GM12878 (cell line): ENCODE data around the gene SOCS1. TPM values are rescaled to one million over a fixed set of nuclear protein-coding genes. Genes with fewer than 3 reads are reported as not detected.

Experiments used
- ATAC-seq: fragments of 200-7000 bp; cut with Tn5 transposase; 3 replicates; pipeline ENCODE4 v1.9.1; 2020; ENCODE audit warnings: mild to moderate bottlenecking, moderate library complexity
- BruUV-seq: library from RNA; stranded (reverse); fragments of 400-500 nt; replicated peaks from 2 replicates; lab custom pipeline; 2021; lab: Mats Ljungman, UMichigan
- CTCF ChIA-PET: fragments of 300-600 bp; sonication (Branson Sonifier 250); formaldehyde crosslinking; extraction: SDS; loops from one replicate; lab custom pipeline; 2021; ENCODE audit warnings: inconsistent platforms; lab: Yijun Ruan, JAX
- POLR2A ChIA-PET: fragments of 350-600 bp; formaldehyde crosslinking; extraction: SDS; loops from one replicate; lab custom pipeline; 2021; ENCODE audit warnings: inconsistent platforms; lab: Charles Lee
- RAD21 ChIA-PET: fragments of 300-600 bp; sonication (Branson Sonifier 250); formaldehyde crosslinking; loops from one replicate; lab custom pipeline; 2023; ENCODE audit warnings: antibody characterized with exemption; ENCODE audit not compliant: unreplicated experiment; lab: Charles Lee
- SMC1A ChIA-PET: fragments of 300-600 bp; sonication (Branson Sonifier 250); formaldehyde crosslinking; loops from one replicate; lab custom pipeline; 2023; ENCODE audit not compliant: unreplicated experiment, uncharacterized antibody; lab: Charles Lee
- DNase-seq: peaks from one replicate; pipeline ENCODE4 v3.0.0-alpha.2; 2011; ENCODE audit warnings: low read depth, low spot score
- FAIRE-seq: peaks from 3 replicates; lab custom pipeline; 2011; peaks lifted over from hg19 to GRCh38; lab: Jason Lieb, UNC
- H2AFZ ChIP-seq: 2 replicates; pipeline ENCODE4 v1.6.0; 2011; ENCODE audit warnings: low read depth, low read length, control low read depth; ENCODE audit not compliant: control insufficient read depth
- H3K27ac ChIP-seq: 2 replicates; pipeline ENCODE4 v1.5.1; 2011; ENCODE audit warnings: control low read depth; ENCODE audit not compliant: control insufficient read depth, insufficient read depth
- H3K27me3 ChIP-seq, 2 experiments: replicated peaks in 1 of 2; 2 replicates each; pipeline versions ENCODE4 v1.6.0 to v1.6.1; 2011; ENCODE audit warnings: low read length in 1 of 2; ENCODE audit not compliant: control insufficient read depth in 2 of 2, insufficient read depth in 2 of 2
- H3K36me3 ChIP-seq, 2 experiments: 2 replicates each; pipeline ENCODE4 v1.5.1; 2011; ENCODE audit warnings: low read length in 1 of 2; ENCODE audit not compliant: control insufficient read depth in 2 of 2, insufficient read depth in 2 of 2
- H3K4me1 ChIP-seq: 2 replicates; pipeline ENCODE4 v1.6.1; 2011; ENCODE audit warnings: mild to moderate bottlenecking, low read length, moderate library complexity, mixed read lengths; ENCODE audit not compliant: control insufficient read depth, insufficient read depth
- H3K4me2 ChIP-seq: 2 replicates; pipeline ENCODE4 v1.6.0; 2011; ENCODE audit warnings: control low read depth; ENCODE audit not compliant: control insufficient read depth, insufficient read depth
- H3K4me3 ChIP-seq: fragments of 200-600 bp; sonication (generic); 2 replicates; pipeline ENCODE4 v1.5.1; 2016
- H3K79me2 ChIP-seq: 2 replicates; pipeline ENCODE4 v1.6.0; 2011; ENCODE audit warnings: low read length; ENCODE audit not compliant: control insufficient read depth, insufficient read depth
- H3K9ac ChIP-seq: 2 replicates; pipeline ENCODE4 v1.8.0; 2011; ENCODE audit warnings: low read length, control low read depth, mixed read lengths; ENCODE audit not compliant: control insufficient read depth, insufficient read depth
- H3K9me3 ChIP-seq: replicated peaks from 3 replicates; pipeline ENCODE4 v1.5.1; 2011; ENCODE audit warnings: mild to moderate bottlenecking, low read length; ENCODE audit not compliant: control insufficient read depth, insufficient read depth
- H4K20me1 ChIP-seq: 2 replicates; pipeline ENCODE4 v1.6.0; 2011; ENCODE audit not compliant: control insufficient read depth, insufficient read depth
- BCL11A ChIP-seq: IDR thresholded peaks from 2 replicates; pipeline ENCODE4 v1.6.1; 2011; ENCODE audit warnings: low read depth, low read length
- CHD1 ChIP-seq: IDR thresholded peaks from 2 replicates; pipeline ENCODE4 v1.6.1; 2012; ENCODE audit warnings: low read depth, low read length, improper control_type of control experiment
- CHD4 ChIP-seq: fragments of 200-600 bp; sonication (generic); IDR thresholded peaks from 2 replicates; pipeline ENCODE4 v1.6.1; 2016; ENCODE audit warnings: mild to moderate bottlenecking
- FOXM1 ChIP-seq: IDR thresholded peaks from 2 replicates; pipeline ENCODE4 v1.6.1; 2012; ENCODE audit warnings: low read depth, mild to moderate bottlenecking, inconsistent platforms, low read length, moderate library complexity
- MXI1 ChIP-seq: fragments of 150-350 bp; IDR thresholded peaks from 2 replicates; pipeline ENCODE4 v1.6.1; 2011; ENCODE audit warnings: low read depth, mild to moderate bottlenecking, inconsistent platforms, low read length, improper control_type of control experiment
- NR2C2 ChIP-seq: IDR thresholded peaks from 2 replicates; pipeline ENCODE4 v1.6.1; 2011; ENCODE audit warnings: borderline replicate concordance, low read depth; ENCODE audit not compliant: control insufficient read depth, insufficient read length
- SMARCA5 ChIP-seq: fragments of 450-650 bp; IDR thresholded peaks from 2 replicates; pipeline ENCODE4 v1.6.1; 2017; ENCODE audit warnings: mild to moderate bottlenecking
- SUPT20H ChIP-seq: IDR thresholded peaks from 2 replicates; pipeline ENCODE4 v1.6.1; 2011; ENCODE audit warnings: low read depth, mild to moderate bottlenecking, low read length, moderate library complexity, borderline replicate concordance; ENCODE audit not compliant: control insufficient read depth
- WGBS: methylation state at CpG from one replicate; pipeline ENCODE4 v1.1.6; 2016; ENCODE audit warnings: low lambda C conversion rate; ENCODE audit not compliant: insufficient replicate concordance, insufficient coverage; ENCODE audit errors: missing lambda C conversion rate; 5-methylcytosine and 5-hydroxymethylcytosine counted together
- in situ Hi-C: fragments of 300-500 bp; cut with MboI; formaldehyde crosslinking; loops from 9 replicates; pipeline ENCODE4 v1.14.3; 2018; ENCODE audit warnings: mixed read lengths
- intact Hi-C: fragments of 100-400 bp; cut with micrococcal nuclease; formaldehyde crosslinking; loops from one replicate; pipeline ENCODE4 v1.14.2; 2022; ENCODE audit not compliant: unreplicated experiment
- polyA plus RNA-seq, 11 experiments: library from polyadenylated mRNA; depleted of rRNA in 4 of 11; unstranded in 6 of 11; stranded (reverse) in 5 of 11; fragments of >200 nt; fragmentation: Nextera tagmentation in 4 of 11; fragmentation: Illumina TruSeq in 1 of 11; extraction: Ambion mirVana in 4 of 11; extraction: Trizol in 1 of 11; gene quantifications; 1 replicate in 1 of 11; 2 replicates in 10 of 11; pipeline versions ENCODE4 v1.2.1 to v1.2.3, GENCODE V29; 2011 to 2016; ENCODE audit warnings: inconsistent platforms in 2 of 11, missing spikeins in 2 of 11, low read depth in 1 of 11
- total RNA-seq, 4 experiments: library from RNA; depleted of rRNA in 3 of 4; stranded (reverse); fragments of >200 nt in 3 of 4; fragmentation: Illumina TruSeq in 1 of 4; extraction: Trizol in 1 of 4; gene quantifications; 2 replicates each; pipeline versions ENCODE4 v1.2.1 to v1.2.3, GENCODE V29; 2013 to 2021
- TF ChIP-seq, protein P1 (sequence below): fragments of 450-650 bp; IDR thresholded peaks from 2 replicates; pipeline ENCODE4 v1.6.1; 2016; ENCODE audit warnings: mild to moderate bottlenecking, moderate library complexity, borderline replicate concordance

SOCS1 gene
- total and polyA plus RNA-seq, 10 of the 15 experiments (the other 5 are each of a cell fraction or from before 2014, with no cell fraction given), result 0.42 to 39.8 (median 11.2) TPM

- TF ChIP-seq, protein P1, sequence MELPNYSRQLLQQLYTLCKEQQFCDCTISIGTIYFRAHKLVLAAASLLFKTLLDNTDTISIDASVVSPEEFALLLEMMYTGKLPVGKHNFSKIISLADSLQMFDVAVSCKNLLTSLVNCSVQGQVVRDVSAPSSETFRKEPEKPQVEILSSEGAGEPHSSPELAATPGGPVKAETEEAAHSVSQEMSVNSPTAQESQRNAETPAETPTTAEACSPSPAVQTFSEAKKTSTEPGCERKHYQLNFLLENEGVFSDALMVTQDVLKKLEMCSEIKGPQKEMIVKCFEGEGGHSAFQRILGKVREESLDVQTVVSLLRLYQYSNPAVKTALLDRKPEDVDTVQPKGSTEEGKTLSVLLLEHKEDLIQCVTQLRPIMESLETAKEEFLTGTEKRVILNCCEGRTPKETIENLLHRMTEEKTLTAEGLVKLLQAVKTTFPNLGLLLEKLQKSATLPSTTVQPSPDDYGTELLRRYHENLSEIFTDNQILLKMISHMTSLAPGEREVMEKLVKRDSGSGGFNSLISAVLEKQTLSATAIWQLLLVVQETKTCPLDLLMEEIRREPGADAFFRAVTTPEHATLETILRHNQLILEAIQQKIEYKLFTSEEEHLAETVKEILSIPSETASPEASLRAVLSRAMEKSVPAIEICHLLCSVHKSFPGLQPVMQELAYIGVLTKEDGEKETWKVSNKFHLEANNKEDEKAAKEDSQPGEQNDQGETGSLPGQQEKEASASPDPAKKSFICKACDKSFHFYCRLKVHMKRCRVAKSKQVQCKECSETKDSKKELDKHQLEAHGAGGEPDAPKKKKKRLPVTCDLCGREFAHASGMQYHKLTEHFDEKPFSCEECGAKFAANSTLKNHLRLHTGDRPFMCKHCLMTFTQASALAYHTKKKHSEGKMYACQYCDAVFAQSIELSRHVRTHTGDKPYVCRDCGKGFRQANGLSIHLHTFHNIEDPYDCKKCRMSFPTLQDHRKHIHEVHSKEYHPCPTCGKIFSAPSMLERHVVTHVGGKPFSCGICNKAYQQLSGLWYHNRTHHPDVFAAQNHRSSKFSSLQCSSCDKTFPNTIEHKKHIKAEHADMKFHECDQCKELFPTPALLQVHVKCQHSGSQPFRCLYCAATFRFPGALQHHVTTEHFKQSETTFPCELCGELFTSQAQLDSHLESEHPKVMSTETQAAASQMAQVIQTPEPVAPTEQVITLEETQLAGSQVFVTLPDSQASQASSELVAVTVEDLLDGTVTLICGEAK, result no peak
- TF ChIP-seq CHD4 (no peak), BCL11A (no peak), MXI1 (no peak), SUPT20H (no peak), NR2C2 (no peak), SMARCA5 (no peak), FOXM1 (no peak), CHD1 (no peak)
- no peak overlapping the region for H3K4me2 ChIP-seq
- in situ Hi-C loops, result no loop called here
- peaks cover 12% of the 10 kb centered on the region for H3K9me3 ChIP-seq
- no peaks in the 10 kb centered on the region for H4K20me1 ChIP-seq
- no peak overlapping the region for H2AFZ ChIP-seq
- no peak overlapping the region for H3K9ac ChIP-seq
- ChIA-PET SMC1A (interaction anchor here (1.1 to 1.2 kb wide), 2 partner anchors 9 to 12 kb away, joined by 3 to 4 read pairs; no protein-coding TSS in a partner anchor), POLR2A (interaction anchor here (0.7 to 1.9 kb wide), 4 partner anchors 11 to 138 kb away, joined by 3 to 8 read pairs (median 4); no protein-coding TSS in a partner anchor), CTCF (interaction anchor here (0.8 kb wide), 1 partner anchor 17 kb away, joined by 3 read pairs; no protein-coding TSS in a partner anchor), RAD21 (interaction anchor here (1.1 to 1.8 kb wide), 4 partner anchors 8 to 64 kb away, joined by 3 to 8 read pairs (median 4); partner anchors contain the start of gene SOCS1)
- DNase-seq, result no peak
- WGBS, result 86% methylated on average over 7 of the region's 7 CpGs
- H3K79me2 ChIP-seq, result no peaks in the 10 kb centered on the region
- intact Hi-C loops, result no loop called here
- H3K4me3 ChIP-seq, result no peak overlapping the region
- no peak for ATAC-seq
- no peak overlapping the region for H3K27ac ChIP-seq
- H3K4me1 ChIP-seq, result peaks cover 22% of the 10 kb centered on the region
- no peaks in the 10 kb centered on the region for H3K27me3 ChIP-seq
- no peaks in the 10 kb centered on the region for H3K36me3 ChIP-seq
- no TSS peak for BruUV-seq
- no peak for FAIRE-seq
Observed at GRCh38 chr16:11213799-11214198, 42.2 kb downstream of the SOCS1 start.
